ENCODE data around the gene RNF4.

DNA sequence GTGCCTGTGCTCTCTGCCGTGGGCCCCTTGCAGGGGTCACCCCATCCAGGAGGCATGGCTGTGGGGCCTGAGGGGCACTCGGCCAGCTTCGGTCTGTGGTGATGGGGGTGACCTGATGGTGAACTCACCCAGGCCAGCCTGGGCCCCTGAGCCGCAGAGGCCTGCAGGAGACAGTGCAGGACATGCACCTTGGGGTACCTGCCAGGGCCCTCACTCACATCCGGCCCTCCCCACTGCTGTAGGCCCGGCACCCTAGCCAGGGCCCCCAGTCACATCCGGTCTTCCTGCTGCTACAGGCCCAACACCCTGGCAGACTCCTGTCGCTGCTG, 42.9 kb upstream of the RNF4 start:
- TF ChIP-seq, protein P1, sequence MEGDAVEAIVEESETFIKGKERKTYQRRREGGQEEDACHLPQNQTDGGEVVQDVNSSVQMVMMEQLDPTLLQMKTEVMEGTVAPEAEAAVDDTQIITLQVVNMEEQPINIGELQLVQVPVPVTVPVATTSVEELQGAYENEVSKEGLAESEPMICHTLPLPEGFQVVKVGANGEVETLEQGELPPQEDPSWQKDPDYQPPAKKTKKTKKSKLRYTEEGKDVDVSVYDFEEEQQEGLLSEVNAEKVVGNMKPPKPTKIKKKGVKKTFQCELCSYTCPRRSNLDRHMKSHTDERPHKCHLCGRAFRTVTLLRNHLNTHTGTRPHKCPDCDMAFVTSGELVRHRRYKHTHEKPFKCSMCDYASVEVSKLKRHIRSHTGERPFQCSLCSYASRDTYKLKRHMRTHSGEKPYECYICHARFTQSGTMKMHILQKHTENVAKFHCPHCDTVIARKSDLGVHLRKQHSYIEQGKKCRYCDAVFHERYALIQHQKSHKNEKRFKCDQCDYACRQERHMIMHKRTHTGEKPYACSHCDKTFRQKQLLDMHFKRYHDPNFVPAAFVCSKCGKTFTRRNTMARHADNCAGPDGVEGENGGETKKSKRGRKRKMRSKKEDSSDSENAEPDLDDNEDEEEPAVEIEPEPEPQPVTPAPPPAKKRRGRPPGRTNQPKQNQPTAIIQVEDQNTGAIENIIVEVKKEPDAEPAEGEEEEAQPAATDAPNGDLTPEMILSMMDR (IDR thresholded peaks at IDR 0.05): no peak
- no peak for TF ChIP-seq POLR2A (IDR thresholded peaks at IDR 0.05; ENCODE audit: low read depth)
